Fibroblast of peridontal ligament (primary cell): Measurements from ENCODE around the gene SLIT3.
A peak's percentile ranks its signal among the peaks of the same experiment; 100 is the strongest.

Experiments
- DNase-seq: peaks from one replicate; pipeline ENCODE4 v3.0.0-alpha.2; 2010; ENCODE audit errors: extremely low read depth

SLIT3 gene

DNA sequence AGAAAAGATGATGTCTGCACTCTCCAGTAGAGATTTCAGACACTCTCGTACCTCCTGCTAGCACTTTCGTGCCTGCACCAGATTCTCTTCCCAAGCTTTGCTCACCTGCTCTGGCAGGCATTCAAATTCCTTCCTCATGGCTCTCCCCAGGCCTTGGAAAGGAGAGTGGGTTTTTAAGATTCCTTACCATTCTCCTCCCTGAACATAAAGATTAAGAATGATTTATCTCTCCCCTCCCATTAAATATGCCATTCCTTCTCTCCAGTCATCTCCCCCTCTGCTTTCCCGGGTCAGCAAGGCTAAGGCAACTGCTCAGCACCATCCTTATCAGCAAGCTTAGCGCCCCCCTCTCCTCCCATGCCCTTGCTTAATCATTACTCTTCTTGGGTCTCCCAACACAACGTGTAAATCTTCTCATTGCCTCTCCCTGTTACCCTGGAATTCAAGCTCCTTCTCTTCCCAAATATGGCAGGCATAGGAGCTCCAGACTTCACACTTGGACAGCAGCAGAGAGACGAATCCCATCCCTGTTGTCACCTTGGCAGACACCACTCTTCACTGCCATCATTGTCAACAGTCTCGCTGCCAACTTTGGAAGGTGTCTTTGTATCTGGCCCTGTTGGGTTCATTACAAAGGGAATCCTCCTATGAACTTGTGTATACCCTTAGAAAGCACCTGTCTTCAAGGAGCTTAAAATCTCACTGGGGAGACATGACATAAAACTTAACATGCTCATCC, 332.9 kb downstream of the SLIT3 start:
- no peak for DNase-seq

DNA sequence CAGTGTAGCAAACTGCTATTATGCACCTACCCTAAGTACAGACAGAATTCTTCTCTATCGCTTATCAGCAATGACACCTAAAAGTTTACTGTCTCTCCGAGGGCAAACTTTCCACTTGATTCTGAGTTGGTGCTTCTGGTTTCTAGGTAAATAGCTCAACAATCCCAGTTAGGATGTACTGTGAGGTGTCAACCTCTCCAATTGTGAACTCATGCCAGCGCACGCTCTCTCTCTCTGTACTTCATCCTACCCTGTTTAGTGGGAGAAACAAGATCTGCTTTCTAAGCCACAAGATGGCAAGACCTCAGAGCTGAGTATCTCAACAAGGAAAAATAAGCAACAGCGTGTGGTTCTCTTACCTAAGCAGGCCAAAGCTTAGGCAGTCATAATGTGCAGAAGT, 335.3 kb downstream of the SLIT3 start:
- no peak for DNase-seq

DNA sequence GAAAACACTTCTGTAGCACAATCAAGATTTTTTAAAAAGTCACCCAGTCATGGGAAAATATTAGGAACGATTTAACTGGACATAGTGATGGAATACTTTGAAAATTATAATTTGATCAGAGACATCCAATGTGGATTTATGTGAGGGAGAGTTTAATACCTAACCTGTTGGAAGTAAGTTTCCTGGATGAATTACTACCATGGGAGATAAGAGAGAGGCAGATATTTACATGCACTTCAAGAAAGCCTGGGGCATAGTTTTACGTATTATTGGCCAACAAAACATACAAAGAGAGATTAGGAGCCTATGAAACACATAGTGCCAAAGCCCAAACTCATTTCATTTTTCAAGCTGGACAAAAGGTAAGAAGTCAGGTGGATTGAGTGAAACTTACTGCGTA, 336.8 kb downstream of the SLIT3 start:
- no peak for DNase-seq

DNA sequence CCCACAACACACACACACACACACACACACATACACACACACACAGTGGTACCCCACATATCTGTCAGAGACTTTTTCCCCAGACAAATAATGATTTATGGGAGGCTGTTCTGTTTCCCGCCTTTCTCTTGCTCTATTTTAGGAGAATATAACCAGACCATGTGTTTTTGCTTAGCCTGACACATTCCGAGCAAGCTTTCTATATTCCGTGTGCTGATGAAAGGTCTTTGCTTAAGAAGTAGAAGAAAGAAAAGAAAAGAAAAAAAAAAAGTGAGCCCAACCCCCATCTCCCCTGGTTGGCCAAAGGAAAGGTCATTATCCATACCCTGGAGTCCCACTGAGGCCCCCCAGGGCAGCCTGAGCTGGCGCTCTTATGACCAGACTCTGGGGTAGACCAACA, 338.6 kb downstream of the SLIT3 start:
- peak; percentile 54 for DNase-seq

DNA sequence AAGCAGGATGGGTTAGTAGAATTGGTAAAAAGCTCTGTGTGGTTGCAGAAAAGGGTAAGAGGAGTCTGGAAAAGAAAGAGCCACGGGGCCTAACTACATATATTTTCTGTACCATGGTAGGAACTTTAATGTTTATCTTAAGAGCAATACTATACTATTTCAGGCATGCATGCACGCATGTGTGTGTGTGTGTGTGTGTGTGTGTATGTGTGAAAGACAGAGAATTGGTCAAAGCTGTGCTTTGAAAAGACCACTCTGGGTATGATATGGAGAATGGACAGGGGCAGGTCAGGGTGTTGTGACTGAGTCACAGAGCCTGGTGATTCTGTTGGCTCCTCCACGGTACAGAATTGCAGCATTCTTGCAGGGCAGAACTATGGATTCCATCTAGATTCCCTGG, 339.3 kb downstream of the SLIT3 start:
- no peak for DNase-seq

DNA sequence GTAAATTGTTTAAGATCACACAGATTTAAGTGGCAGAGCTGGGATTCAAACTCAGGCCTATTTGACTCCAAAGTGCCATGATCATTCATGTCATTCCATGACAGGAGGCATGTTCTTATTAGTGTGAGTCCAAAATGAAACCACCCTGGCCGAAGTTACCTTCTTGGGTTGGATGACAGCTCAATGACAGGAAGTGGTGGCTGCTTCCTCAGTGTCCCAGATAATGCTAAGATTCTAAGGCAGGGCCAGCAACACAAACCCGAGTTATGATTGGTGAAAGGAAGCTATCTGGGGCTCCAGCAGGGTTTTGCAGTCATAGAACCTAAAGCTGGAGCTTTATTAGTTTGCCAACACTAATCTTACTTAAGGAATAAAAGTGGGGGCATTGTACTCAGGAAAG, 340.4 kb downstream of the SLIT3 start:
- DNase-seq, result no peak

DNA sequence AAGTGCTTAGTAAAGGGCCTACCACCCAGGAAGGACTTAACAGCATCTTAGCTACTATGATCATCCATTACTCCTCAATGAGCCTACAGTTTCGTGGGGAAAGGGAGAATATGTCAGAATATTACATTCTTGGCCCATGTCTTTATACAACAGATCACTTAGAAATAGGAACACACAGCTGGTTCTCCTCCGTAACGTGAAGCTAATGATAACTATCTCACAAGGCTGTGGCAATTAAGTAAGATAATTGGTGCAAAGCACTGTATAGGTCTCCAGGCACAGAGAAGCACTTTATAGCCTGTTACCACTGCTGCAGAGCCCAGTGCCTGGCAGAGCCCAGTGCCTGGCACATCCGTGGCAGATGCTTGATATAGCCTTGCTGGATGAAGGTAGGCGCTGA, 347.6 kb downstream of the SLIT3 start:
- no peak for DNase-seq

DNA sequence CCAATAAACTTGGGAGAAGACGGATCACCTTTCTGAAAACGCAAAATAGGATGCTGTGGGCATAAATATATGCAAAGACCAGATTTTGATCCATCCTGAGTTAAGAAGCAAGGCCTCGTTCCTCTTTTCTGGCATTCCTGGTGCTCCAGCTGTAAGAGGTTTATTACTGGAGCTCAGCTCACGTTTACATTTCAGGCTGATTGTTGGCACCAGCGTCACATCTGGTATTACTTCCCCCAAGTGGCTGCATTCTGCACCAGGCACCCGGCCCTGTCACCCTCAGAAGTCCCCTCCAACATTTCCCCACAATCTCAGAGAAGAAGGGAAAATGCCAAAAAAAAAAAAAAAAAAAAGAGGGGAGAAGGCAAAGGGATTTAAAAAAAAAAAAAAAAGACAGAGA, 348.7 kb downstream of the SLIT3 start:
- peak; percentile 23 for DNase-seq

DNA sequence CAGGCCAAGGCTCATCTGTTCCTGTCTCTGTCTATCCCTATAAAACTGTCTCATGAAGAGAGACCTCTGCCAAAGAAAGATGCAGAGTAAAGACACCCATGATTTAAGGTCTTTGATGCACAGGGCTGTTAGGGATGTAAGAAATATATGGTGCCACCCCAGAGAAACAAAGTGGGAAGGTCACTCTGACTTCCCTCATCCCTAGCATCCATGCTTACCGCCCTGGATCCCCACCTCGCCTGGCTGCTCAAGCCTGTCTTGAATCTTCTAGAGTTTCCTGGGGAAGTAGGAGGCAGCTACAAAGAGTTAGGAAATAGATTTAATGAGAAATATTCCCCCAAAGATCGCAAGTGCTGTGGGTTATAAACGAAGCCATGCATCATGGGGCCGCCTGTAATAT, 349.2 kb downstream of the SLIT3 start:
- DNase-seq, result no peak

DNA sequence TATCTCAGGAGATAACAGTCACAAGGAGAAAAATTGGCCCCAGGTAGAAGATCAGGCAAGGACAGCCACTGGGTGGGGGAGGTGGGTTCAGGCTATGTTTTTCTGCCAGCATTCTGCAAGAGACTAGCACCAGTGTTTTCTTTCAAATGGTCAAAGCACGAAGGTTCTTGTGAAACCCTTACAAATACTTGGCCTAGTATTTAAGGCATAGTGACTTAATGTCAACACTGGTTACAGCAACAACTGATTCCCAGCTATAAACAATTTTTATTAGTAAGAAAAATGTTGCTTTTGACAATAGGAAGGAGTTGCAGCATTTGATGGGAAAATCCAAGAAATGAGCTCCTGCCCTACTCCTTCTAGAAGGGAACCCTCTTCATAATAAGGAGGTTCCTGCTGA, 349.6 kb downstream of the SLIT3 start:
- DNase-seq, result peak; percentile 75

DNA sequence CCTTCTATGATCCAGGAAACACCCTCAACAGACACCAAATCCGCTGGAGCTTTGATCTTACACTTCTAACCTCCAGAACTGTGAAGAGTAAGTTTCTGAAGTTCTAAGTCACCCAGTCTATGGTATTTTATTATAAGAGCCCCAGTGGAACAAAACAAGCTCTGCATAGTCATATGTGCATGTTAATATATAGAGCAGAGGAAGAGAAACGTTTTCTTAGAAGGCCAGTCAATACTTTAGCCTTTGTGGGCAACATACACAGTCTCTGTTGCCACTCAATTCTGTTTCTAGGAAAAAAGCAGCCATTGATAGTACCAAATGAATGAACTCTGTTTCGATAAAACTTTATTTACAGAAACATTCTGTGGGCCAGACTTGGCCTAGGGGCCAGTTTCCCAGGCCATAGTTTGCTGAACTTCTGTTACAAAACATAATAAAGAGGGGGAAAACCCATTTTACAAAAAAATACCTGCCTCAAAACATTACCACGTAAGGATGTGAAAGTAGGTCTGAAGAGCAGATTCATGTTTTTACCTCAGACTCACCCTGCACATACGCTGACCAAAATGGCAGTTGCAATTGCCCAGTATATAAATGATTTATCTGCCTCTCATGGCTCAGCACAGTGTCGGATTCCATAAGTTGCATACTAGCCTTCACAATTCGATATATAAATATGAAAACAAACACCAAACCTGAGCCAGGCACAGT, 350.5 kb downstream of the SLIT3 start:
- DNase-seq, result peak; percentile 16

DNA sequence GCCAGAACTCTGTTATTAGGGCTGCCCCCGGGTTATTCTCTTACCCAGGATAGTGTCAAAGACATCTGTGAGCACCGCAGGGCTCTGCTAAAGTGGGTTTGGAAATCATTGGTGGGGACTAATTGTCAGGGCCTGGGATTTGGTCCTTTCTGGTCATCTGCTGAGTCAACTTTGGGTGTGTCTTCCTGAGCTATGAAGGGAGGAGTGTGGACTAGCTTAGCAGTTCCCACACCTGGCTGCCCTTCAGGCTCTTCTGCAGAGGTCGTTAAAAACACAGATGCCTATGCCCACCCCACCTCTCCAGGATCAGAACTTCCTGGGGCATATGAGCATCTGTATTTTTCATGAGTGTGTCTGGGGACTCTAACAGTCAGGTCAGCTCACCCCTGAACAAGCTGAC, 352.2 kb downstream of the SLIT3 start:
- DNase-seq, result no peak

DNA sequence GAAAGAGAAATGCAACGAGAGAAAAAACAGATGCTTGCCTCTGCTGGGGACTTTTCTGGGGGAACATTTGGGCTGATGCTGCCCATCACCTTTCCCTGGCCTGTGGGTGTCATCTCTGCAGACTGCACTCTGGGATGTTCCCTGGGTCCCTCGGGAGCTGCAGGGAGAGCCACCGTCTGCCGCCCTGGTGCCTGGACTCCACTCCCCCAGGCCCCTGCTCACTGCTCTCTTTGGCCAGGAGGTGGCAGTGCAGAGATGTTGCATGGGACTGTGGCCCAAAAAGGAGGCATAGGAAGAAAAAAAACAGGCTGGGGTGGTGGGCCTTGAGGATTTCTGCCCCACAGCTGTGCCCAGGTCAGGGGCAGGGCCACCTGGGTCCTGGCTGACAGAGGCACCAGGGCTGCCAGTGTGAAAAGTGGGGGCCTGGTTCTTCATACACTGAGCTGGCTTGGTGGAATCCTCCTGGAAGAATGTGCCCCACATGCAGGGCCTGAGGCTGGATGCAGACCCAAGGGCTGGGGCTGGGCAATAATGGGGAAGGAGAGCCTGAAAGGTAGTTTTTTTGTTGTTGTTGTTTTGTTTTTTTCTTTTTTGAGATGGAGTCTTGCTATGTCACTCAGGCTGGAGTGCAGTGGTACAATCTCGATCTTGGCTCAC, 353.6 kb downstream of the SLIT3 start:
- peak; percentile 42 for DNase-seq

DNA sequence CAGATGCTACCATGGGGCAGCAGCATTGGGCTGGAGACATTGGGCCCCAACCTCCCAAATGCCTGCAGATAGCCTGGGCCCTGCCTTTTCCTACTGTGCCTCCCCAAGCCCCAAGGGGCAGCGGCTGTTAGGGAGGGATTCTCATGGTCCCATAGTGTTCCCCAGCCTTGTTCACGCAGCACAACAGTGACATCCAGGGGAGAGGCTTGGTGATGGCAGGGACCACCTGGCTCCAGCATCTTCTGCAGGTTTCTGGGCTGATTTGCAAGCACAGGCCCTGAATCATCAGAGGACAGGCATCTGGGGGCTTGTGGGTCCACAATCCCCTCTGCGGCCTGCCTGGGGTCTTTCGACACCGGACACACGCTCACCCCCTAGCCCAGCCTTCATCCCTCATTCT, 354.6 kb downstream of the SLIT3 start:
- DNase-seq, result no peak

DNA sequence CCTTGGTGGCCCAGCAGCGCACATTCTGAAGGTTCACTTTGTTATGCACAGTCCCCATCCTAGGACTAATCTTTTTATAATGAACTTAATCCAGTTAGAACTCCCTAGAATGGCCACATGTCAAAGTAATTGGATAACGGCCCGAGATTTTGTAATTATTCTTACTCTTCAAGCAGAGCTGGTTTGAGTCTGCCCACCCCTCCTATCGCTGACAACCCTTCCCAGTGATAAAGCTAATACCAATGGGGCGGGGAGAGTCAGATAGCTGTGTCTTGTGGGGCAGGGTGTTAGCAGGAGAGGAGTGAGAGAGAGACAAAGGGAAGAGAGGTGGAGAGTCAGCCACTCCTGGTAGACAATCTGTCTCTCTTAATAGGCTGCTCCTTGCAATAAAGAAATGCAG, 356.9 kb downstream of the SLIT3 start:
- DNase-seq, result no peak

DNA sequence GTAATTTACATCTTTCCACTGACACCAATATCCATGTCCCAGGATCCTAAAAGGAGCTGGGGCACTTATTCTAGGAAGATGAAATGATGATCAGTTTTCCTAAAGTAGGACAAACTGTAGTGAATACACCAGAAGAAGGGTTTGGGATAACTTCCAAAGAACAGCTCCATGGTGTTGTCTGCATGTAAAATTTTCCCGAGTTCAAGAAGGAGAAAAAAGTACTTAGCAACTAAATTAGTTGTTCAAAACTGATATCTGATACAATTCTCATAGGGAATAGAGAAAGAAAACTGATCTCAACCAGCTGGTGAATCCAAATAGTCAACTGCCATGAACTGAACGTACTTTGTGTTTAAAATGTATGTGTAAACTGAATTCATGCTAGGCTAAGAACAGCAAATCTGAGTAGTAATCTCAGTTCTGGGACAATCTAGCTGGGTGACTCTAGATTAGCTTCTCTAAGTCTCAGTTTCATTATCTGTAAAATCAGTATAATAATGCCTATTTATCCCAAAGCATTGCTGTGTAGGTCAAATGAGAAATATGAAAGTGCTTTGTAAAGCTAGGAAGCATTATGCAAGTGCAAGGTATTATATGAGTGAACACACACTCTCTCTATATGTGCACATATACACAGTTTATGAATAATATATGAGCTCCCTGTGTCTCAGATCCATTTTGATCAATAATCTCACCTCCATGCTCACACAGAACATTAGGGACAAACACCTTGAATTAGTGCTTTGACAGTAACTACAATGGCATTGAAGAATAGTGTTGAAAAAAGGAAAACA, 357.7 kb downstream of the SLIT3 start:
- DNase-seq, result no peak

DNA sequence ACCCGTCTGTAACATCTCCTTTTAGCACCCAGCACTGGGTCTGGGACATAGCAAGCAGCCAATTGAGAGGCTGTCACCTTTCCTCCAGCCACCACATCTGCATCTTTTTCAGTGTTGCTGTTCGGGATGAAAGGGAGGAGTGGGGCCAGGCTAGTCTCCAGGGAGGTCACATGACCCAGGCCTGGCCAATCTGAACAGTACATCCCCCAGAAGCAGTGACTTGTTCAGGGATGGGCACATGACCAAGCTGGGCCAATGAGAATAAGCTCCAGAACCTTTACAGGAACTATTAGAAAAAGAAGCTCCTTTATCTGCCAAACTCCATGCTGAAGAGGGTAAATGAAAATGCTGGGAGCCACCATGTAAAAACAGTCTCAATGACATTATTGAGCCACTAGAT, 359.0 kb downstream of the SLIT3 start:
- no peak for DNase-seq

DNA sequence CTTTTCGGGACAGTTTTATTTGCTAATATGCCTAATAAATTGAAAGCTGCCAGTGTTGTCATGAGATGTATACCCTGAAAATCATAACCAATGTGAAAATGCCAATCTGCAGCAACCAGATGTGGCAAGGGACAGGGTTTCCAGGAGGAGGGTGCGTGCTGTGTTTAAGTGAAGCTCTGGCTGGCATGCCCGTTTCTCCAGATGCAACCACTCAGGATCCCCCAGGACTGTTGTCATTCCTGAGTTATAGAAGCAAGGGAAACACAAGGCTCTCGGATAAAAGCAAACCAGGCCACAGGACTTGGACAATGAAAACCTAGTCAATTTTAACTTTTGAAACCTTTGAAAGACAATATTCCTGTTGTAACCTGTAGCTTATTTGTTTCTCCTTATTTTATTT, 360.2 kb downstream of the SLIT3 start:
- DNase-seq, result no peak

DNA sequence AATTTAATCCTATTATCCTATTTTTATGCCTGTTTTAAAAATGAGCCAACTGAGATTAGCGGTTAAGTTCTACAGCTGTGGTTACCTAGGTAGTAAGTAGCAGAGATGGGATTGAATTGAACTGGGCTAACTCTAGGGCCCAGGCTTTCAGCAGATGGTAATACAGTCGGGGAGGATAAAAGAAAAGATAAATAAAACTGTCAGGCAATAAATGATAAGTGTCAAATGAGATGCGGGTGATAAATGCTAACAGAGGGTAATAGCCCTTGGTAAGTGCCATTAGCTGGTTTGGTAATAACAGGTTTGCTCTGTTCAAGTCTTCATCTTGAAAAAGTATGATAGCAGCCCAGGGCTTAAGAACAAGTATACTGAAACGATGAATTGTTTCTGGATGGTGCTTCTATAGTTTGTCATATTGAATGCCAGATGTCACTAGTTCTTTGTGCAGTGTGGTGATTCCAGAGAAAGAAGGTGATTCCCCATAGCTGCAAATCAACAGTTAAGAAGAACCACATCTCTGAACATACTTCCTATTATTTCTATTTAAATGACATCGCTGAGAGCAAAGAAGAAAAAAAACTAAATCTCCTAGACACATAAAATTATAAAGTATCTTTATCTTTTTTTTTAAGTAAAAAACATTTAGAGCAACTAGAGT, 360.9 kb downstream of the SLIT3 start:
- DNase-seq, result no peak

DNA sequence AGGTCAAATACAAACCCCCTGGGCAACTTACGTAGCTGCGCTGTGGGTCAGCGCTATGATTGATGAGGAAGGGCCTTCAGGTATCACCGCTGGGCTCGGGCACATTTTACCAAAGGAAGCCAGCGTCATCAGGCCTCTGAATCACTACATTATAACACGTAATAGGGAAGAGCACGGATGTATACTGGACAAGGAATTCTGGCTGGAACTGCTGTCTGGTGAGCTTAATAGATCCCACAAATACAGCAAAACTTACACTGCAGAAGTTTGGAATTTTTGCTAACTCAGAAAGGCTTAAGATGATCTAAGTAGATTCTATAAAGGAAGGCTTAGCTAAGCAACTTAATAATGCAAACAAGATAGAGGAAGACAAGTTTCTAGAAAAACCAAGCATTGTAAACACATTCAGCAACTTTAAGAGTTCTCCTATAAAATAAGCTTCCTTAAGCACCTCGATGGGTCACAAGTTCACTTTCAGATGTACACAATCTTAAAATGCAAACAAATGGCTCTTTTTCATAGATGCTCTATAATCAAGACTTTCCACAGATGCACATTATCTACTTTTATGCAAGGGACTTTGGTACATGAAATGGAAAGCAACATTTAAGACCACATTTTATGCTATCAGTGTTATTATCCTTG, 361.7 kb downstream of the SLIT3 start:
- no peak for DNase-seq

DNA sequence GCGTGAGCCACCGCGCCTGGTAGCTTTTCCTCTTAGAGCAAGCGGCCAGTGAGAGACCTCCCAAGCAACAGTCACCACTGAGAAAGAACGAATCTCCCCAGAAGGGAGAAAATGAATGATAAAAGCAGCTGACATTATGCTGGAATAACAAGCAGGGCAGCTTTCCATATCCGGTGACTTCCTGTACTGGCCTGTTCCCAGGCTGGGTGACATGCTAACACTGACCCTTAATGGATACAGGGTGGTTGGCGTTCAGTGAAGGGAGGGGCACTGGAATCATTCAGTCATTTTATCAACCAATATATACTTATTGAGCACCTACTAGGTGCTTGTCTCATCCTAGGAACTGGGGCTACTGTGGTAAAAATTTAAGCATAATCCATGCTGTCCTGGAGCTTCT, 364.4 kb downstream of the SLIT3 start:
- DNase-seq, result no peak
